PFSK-1 (cell line): ENCODE results near the gene CLCA4.

Source experiments
- POLR2AphosphoS5 ChIP-seq: IDR thresholded peaks from 2 replicates; pipeline ENCODE4 v1.6.1; 2012; ENCODE audit warnings: low read depth, mild to moderate bottlenecking, control low read depth, low read length, moderate library complexity
- SIN3A ChIP-seq: IDR thresholded peaks from 2 replicates; pipeline ENCODE4 v1.6.1; 2012; ENCODE audit warnings: mild to moderate bottlenecking, low read length, moderate library complexity, borderline replicate concordance; ENCODE audit not compliant: insufficient read depth
- TAF1 ChIP-seq: IDR thresholded peaks from 2 replicates; pipeline ENCODE4 v1.6.1; 2012; ENCODE audit warnings: low read length, control low read depth, borderline replicate concordance; ENCODE audit not compliant: insufficient read depth

DNA sequence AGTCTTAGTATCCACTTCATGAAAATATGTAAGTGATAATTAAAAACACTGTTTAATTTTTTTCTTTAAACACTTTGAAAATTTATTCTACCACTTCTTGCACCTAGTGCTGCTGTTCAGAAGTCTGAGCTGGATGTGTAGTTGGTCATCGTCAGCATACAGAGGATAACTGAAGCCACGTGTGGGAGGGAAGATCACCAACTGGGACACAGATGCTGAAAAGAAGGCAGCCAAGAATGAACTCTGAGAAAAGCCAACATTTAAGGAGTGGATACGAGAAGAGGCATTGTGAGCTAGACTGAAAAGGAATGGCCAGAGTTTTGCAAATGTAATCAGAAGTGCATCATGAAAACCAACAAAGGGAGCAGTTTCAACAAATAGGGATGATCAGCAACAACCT, 24.6 kb upstream of the CLCA4 start:
- TF ChIP-seq SIN3A (no peak), TAF1 (no peak), POLR2AphosphoS5 (no peak)
